Hematopoietic multipotent progenitor cell treated with erythropoietin and hydrocortisone succinate and interleukin-3 and kit ligand, for 15 days (in vitro differentiated cells): Measurements from ENCODE around the gene GGTLC1.
"Not testable (repeated sequence)": the region's sequence is repeated elsewhere in the genome, so short reads cannot be mapped to it uniquely, and the experiment has no call there.

Source experiments
- DNase-seq: peaks from one replicate; pipeline ENCODE4 v3.0.0-alpha.2; 2015; ENCODE audit warnings: low spot score

The GGTLC1 gene

GRCh38 chr20:23994001-23994633 is 5.5 kb upstream of the GGTLC1 start:
- DNase-seq: not testable (repeated sequence)

GRCh38 chr20:23993440-23993839 is 4.9 kb upstream of the GGTLC1 start:
- DNase-seq: not testable (repeated sequence)

DNA sequence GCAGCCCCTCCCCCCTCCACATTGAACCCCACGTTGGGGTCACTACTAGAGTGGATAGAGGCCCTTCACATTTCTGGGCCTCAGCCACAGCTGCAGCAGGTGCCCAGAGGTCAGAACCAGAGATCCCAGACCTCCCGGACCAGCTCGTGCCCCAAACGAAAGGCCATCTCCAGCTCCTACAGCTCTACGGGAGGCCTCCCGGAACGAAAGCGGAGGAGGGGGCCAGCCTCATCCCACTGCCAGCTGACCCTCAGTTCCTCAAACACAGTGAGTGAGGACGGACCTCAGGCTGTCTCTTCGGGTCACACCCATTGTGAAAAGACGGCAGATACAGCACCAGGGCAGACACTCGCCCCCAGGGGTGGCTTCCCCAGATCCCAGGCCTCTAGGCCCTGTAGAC is 1.7 kb upstream of the GGTLC1 start:
- not testable (repeated sequence) for DNase-seq

DNA sequence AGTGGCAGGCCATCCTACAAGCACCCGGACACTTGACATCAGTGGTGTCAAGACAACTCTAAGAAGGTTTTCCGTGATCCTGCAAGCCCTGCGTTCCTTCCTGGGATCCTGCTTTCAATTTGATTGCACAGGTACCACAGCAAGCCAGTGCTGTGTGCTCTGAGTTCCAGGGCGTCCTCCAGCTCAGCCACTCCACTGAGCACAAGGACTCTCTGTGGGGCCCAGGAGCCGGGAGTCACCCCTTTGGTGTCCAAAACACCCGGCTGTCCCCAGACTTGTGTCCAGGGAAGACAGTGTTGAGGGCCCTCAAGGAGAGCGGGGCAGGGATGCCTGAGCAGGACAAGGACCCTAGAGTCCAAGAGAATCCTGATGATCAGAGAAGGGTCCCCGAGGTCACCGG is 387 bp upstream of the GGTLC1 start:
- not testable (repeated sequence) for DNase-seq

GRCh38 chr20:23986716-23987115 is 1.9 kb downstream of the GGTLC1 start:
- DNase-seq: not testable (repeated sequence)

DNA sequence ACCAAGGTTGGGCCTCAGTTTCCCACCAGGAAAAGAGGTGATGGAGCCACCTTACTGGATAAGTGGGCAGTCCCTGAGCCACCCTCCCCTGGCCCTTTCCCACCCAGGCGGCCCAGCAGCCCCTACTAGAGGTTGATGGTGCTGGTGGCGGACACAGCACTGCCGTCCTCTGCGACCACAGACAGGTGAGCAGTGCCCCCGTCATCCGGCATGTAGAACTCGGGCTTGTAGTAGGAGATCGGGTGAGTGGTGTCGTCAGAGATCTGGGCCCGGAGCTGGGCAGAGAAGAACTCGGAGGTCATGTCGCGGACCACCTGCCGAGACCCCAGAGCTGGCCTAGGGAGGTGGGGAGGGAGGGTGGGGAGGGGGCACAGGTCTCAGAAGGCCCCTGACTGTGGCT is 2.3 kb downstream of the GGTLC1 start:
- DNase-seq: not testable (repeated sequence)

- not testable (repeated sequence) for DNase-seq
Measured at GRCh38 chr20:23985790-23986225, 2.8 kb downstream of the GGTLC1 start.

- DNase-seq: not testable (repeated sequence)
Measured at GRCh38 chr20:23985066-23985789, 3.4 kb downstream of the GGTLC1 start.

GRCh38 chr20:23984476-23985023 is 4.0 kb downstream of the GGTLC1 start:
- DNase-seq: not testable (repeated sequence)

- DNase-seq: not testable (repeated sequence)
Measured at GRCh38 chr20:23982112-23983018, 6.2 kb downstream of the GGTLC1 start.

GRCh38 chr20:23981526-23981925 is 7.1 kb downstream of the GGTLC1 start:
- not testable (repeated sequence) for DNase-seq

GRCh38 chr20:23981014-23981413 is 7.6 kb downstream of the GGTLC1 start:
- DNase-seq: not testable (repeated sequence)

DNA sequence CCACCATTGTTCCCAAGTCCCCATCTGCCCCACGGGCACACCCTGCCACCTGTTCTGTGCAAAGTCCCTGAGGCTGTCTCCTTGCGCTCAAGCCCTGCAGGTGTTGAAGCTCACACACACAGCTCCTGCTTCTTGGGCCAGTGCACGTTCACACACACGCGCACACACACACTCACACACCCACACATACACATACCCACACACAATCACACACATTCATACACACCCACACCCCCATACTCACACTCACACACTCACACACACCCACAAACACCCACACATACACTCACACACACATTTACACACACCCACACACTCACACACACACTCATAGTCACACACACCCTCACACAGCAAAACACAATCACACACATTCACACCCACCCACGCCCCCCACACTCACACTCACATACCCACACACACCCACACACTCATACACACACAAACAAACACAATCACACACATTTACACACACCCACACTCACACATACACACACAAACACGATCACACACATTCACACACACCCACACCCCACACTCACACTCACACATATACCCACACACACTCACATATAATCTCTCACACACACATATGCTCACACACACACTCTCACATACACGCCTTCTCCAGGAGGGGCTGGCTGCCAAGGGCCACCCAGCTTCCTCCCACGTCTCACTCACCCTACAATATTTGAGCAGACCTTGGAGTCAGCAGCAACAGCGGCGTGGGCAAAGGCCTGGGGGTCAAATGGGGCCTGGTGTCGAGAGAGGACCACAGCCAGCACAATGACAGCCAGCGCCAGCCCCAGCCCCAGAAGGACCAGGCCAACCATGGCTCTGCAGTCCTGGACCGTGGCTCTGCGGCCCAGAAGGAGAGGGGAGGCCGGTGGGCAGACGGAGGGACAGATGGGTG is 8.4 kb downstream of the GGTLC1 start:
- not testable (repeated sequence) for DNase-seq

- not testable (repeated sequence) for DNase-seq
Measured at GRCh38 chr20:23979380-23979779, 9.2 kb downstream of the GGTLC1 start.

GRCh38 chr20:23978457-23978856 is 10.1 kb downstream of the GGTLC1 start:
- not testable (repeated sequence) for DNase-seq

- no peak for DNase-seq
Measured at GRCh38 chr20:23974966-23975365, 13.6 kb downstream of the GGTLC1 start.

GRCh38 chr20:23971310-23971709 is 17.3 kb downstream of the GGTLC1 start:
- DNase-seq: no peak

DNA sequence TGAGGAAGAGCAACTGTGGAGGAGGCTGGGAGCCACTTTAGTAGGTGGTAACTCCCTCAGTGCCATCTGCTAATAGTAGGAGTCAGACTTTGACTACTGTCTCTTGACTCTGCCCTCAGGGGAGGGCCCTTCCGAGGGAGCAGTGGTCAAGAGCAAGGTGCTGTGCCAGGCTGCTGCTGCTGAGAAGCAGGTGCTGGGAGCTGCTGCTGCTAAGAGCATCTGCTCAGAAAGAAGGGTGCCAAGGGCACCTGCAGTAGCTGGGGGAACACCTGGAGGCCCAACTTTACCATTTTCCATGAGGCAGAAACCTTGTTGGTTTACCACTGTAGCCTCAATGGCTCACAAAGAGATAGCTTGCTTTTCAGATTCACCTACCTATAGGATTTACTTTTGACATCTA is 18.5 kb downstream of the GGTLC1 start:
- DNase-seq: no peak

- no peak for DNase-seq
Measured at GRCh38 chr20:23967616-23967979, 21.0 kb downstream of the GGTLC1 start.

DNA sequence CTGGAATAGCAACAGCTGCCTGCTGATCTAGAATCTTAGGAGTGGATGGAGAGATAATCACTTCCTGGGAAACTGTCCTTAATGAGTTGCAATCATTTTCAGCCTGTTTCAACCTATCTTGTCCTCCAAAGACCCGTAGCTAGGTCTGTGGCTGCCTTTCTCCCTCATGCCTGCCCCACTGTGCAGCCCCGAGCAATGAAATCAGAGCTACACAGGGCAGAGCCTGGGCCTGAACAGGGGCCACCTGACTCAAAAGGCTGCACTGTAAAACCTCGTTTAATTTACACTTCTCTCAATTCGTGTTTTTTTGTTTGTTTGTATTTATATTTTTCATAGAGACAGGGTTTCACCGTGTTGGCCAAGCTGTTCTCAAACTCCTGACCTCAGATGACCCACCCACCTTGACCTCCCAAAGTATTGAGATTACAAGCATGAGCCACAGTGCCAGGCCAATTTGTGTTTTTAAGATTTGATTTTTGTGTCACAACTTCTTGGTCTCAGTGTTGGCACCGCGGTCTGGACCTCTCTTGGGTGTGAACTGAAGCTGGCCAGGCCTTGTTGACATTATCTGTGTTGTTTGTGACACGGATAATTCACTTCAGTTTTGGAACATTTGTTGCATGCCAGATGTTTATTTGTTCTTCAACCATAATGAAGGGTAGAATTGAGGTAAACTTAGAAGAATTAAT is 21.5 kb downstream of the GGTLC1 start:
- DNase-seq: no peak

DNA sequence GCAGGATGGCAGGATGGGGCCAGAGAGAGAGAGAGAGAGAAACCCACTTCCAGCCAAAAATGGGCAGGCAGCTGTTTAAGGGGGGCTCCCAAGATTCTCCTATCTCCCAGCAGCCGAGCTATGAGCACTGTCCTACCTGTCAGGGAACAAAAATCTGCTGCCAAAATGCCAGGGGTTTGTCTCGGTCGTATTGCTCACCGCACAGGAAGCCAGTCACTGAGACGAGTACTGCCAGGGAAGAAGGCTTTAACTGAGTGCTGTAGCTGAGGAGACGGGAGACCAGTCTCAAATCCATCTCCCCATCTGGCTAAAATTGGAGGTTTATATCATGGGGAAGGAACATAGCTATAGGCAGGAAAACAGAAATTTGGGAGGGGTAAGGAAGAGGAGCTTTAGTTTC is 22.3 kb downstream of the GGTLC1 start:
- no peak for DNase-seq
